BLaER1 (cell line): Measurements from ENCODE around the gene LSMEM2.

Source experiments
- H3K27ac ChIP-seq: shearing (Covaris generic); formaldehyde crosslinking; 2 replicates; pipeline ENCODE4 v1.8.1; 2022
- H3K27me3 ChIP-seq: shearing (Covaris generic); formaldehyde crosslinking; 2 replicates; pipeline ENCODE4 v1.8.1; 2022
- H3K36me3 ChIP-seq: shearing (Covaris generic); formaldehyde crosslinking; 2 replicates; pipeline ENCODE4 v1.8.1; 2022
- H3K4me1 ChIP-seq: shearing (Covaris generic); formaldehyde crosslinking; 2 replicates; pipeline ENCODE4 v1.8.1; 2022
- H3K4me2 ChIP-seq: shearing (Covaris generic); formaldehyde crosslinking; 2 replicates; pipeline ENCODE4 v1.8.1; 2022
- H3K4me3 ChIP-seq: shearing (Covaris generic); formaldehyde crosslinking; 2 replicates; pipeline ENCODE4 v1.8.1; 2022
- H3K9ac ChIP-seq: shearing (Covaris generic); formaldehyde crosslinking; 2 replicates; pipeline ENCODE4 v1.8.1; 2022
- H3K9me3 ChIP-seq: shearing (Covaris generic); formaldehyde crosslinking; 2 replicates; pipeline ENCODE4 v1.8.1; 2022
- H4K20me1 ChIP-seq: shearing (Covaris generic); formaldehyde crosslinking; 2 replicates; pipeline ENCODE4 v1.8.1; 2022
- Cebpa-rat ChIP-seq: shearing (Covaris generic); IDR thresholded peaks from 2 replicates; pipeline ENCODE4 v1.8.1; 2022

The LSMEM2 gene

GRCh38 chr3:50278880-50279224 is at the start of gene LSMEM2:
Gene LSMEM2, plus strand, starts transcription at chr3:50279087. Its CDS starts 27 bp downstream, at chr3:50279114.
- Histone ChIP-seq H3K36me3 (no peaks in the 10 kb centered on the region), H3K4me1 (peaks cover 26% of the 10 kb centered on the region), H3K4me3 (no peak within 1 kb of the TSS), H3K9me3 (no peaks in the 10 kb centered on the region), H3K27me3 (peaks cover 58% of the 10 kb centered on the region), H3K9ac (no peak within 1 kb of the TSS), H3K27ac (no peak within 1 kb of the TSS), H4K20me1 (peaks cover 29% of the 10 kb centered on the region), H3K4me2 (no peak within 1 kb of the TSS)
- no peak for TF ChIP-seq Cebpa-rat

GRCh38 chr3:50229490-50229889 is 49.4 kb upstream of the LSMEM2 start:
- Histone ChIP-seq H3K4me3 (no peak overlapping the region), H3K27me3 (peaks cover 3% of the 10 kb centered on the region; the same call in 1 of the 2 replicates), H3K27ac (peak overlapping the region; percentile 30; the same call in 1 of the 2 replicates), H3K9me3 (no peaks in the 10 kb centered on the region), H3K9ac (no peak overlapping the region), H3K4me2 (no peak overlapping the region), H4K20me1 (no peaks in the 10 kb centered on the region), H3K36me3 (no peaks in the 10 kb centered on the region), H3K4me1 (peaks cover 41% of the 10 kb centered on the region)
- no peak for TF ChIP-seq Cebpa-rat

GRCh38 chr3:50230104-50230793 is 48.6 kb upstream of the LSMEM2 start:
- no peaks in the 10 kb centered on the region for H3K36me3 ChIP-seq
- no peaks in the 10 kb centered on the region for H3K9me3 ChIP-seq
- no peak overlapping the region for H3K9ac ChIP-seq
- no peak overlapping the region for H3K4me2 ChIP-seq
- no peaks in the 10 kb centered on the region for H4K20me1 ChIP-seq
- H3K4me3 ChIP-seq = no peak overlapping the region
- peaks cover 49% of the 10 kb centered on the region for H3K4me1 ChIP-seq
- TF ChIP-seq Cebpa-rat = no peak
- no peaks in the 10 kb centered on the region for H3K27me3 ChIP-seq
- no peak overlapping the region for H3K27ac ChIP-seq

GRCh38 chr3:50230794-50231125 is 48.1 kb upstream of the LSMEM2 start:
- H3K4me2 ChIP-seq = no peak overlapping the region
- H3K9ac ChIP-seq = no peak overlapping the region
- H4K20me1 ChIP-seq = no peaks in the 10 kb centered on the region
- no peak overlapping the region for H3K27ac ChIP-seq
- H3K36me3 ChIP-seq = no peaks in the 10 kb centered on the region
- H3K4me3 ChIP-seq = no peak overlapping the region
- H3K9me3 ChIP-seq = no peaks in the 10 kb centered on the region
- no peak for TF ChIP-seq Cebpa-rat
- peaks cover 47% of the 10 kb centered on the region for H3K4me1 ChIP-seq
- H3K27me3 ChIP-seq = no peaks in the 10 kb centered on the region

- TF ChIP-seq Cebpa-rat = no peak
- no peak overlapping the region for H3K4me2 ChIP-seq
Measured at GRCh38 chr3:50231581-50231980, 47.3 kb upstream of the LSMEM2 start.

GRCh38 chr3:50232303-50232702 is 46.6 kb upstream of the LSMEM2 start:
- H3K9me3 ChIP-seq = no peaks in the 10 kb centered on the region
- TF ChIP-seq Cebpa-rat = no peak
- H3K36me3 ChIP-seq = no peaks in the 10 kb centered on the region
- H4K20me1 ChIP-seq = peaks cover 13% of the 10 kb centered on the region
- H3K9ac ChIP-seq = no peak overlapping the region
- no peak overlapping the region for H3K4me2 ChIP-seq
- no peak overlapping the region for H3K4me3 ChIP-seq
- peaks cover 45% of the 10 kb centered on the region for H3K4me1 ChIP-seq
- no peaks in the 10 kb centered on the region for H3K27me3 ChIP-seq
- H3K27ac ChIP-seq = no peak overlapping the region

More at GRCh38 chr3:50231581-50231980, 47.3 kb upstream of the LSMEM2 start:
- Histone ChIP-seq H3K27ac (no peak overlapping the region), H3K4me3 (no peak overlapping the region), H3K9me3 (no peaks in the 10 kb centered on the region), H3K9ac (no peak overlapping the region), H3K36me3 (no peaks in the 10 kb centered on the region), H3K4me1 (peaks cover 45% of the 10 kb centered on the region), H3K27me3 (no peaks in the 10 kb centered on the region), H4K20me1 (peaks cover 5% of the 10 kb centered on the region)

- Histone ChIP-seq H3K4me3 (no peak overlapping the region), H3K9ac (no peak overlapping the region), H3K9me3 (no peaks in the 10 kb centered on the region), H3K4me1 (peaks cover 41% of the 10 kb centered on the region), H3K27me3 (no peaks in the 10 kb centered on the region), H3K27ac (no peak overlapping the region), H3K4me2 (no peak overlapping the region), H3K36me3 (no peaks in the 10 kb centered on the region), H4K20me1 (peaks cover 21% of the 10 kb centered on the region)
- no peak for TF ChIP-seq Cebpa-rat
Measured at GRCh38 chr3:50233176-50233575, 45.7 kb upstream of the LSMEM2 start.

GRCh38 chr3:50235716-50236483 is 43.0 kb upstream of the LSMEM2 start, which contains the start of gene GNAI2:
Gene GNAI2, plus strand, starts transcription at chr3:50236204. Its CDS starts 132 bp downstream, at chr3:50236336.
- Histone ChIP-seq H4K20me1 (peaks cover 48% of the 10 kb centered on the region), H3K9me3 (no peaks in the 10 kb centered on the region), H3K4me2 (peak within 1 kb of the TSS; percentile 93), H3K27ac (peak within 1 kb of the TSS; percentile 92), H3K27me3 (no peaks in the 10 kb centered on the region), H3K9ac (peak within 1 kb of the TSS; percentile 97), H3K4me3 (peak within 1 kb of the TSS; percentile 100), H3K36me3 (peaks cover 21% of the 10 kb centered on the region), H3K4me1 (peaks cover 46% of the 10 kb centered on the region)
- no peak for TF ChIP-seq Cebpa-rat

GRCh38 chr3:50236484-50237132 is 42.3 kb upstream of the LSMEM2 start:
- Histone ChIP-seq H3K27ac (peak overlapping the region; percentile 92), H3K4me3 (peak overlapping the region; percentile 100), H4K20me1 (peaks cover 56% of the 10 kb centered on the region), H3K36me3 (peaks cover 21% of the 10 kb centered on the region), H3K4me1 (peaks cover 53% of the 10 kb centered on the region), H3K27me3 (no peaks in the 10 kb centered on the region), H3K9ac (peak overlapping the region; percentile 97), H3K4me2 (peak overlapping the region; percentile 93), H3K9me3 (no peaks in the 10 kb centered on the region)
- TF ChIP-seq Cebpa-rat = no peak
